GM23338 (cell line): ENCODE data around the gene SLC4A3. TPM values are rescaled to one million over a fixed set of nuclear protein-coding genes. Genes with fewer than 3 reads are reported as not detected.

ENCODE experiments used
- ATAC-seq: fragments of 200-7000 bp; cut with Tn5 transposase; 3 replicates; pipeline ENCODE4 v1.9.1; 2020
- DNase-seq: peaks from one replicate; pipeline ENCODE4 v3.0.0-alpha.2; 2015; ENCODE audit warnings: low spot score
- H2AFZ ChIP-seq: fragments of 200-600 bp; sonication (generic); 2 replicates; pipeline ENCODE4 v1.8.0; 2016; ENCODE audit warnings: antibody characterized with exemption, mild to moderate bottlenecking, moderate library complexity
- H3F3A ChIP-seq: fragments of 200-600 bp; sonication (generic); replicated peaks from 2 replicates; pipeline ENCODE4 v1.8.0; 2017; ENCODE audit warnings: antibody characterized with exemption, mixed run types, low read depth
- H3K27ac ChIP-seq: fragments of 200-600 bp; sonication (generic); 2 replicates; pipeline ENCODE4 v1.6.1; 2016; ENCODE audit warnings: low read depth
- H3K27me3 ChIP-seq: fragments of 200-600 bp; sonication (generic); 2 replicates; pipeline ENCODE4 v1.8.0; 2016; ENCODE audit warnings: mild to moderate bottlenecking, mixed run types, moderate library complexity; ENCODE audit not compliant: insufficient read depth
- H3K36me3 ChIP-seq: fragments of 200-600 bp; sonication (generic); 2 replicates; pipeline ENCODE4 v1.8.0; 2016; ENCODE audit warnings: mild to moderate bottlenecking; ENCODE audit not compliant: insufficient read depth
- H3K4me1 ChIP-seq: fragments of 200-600 bp; sonication (generic); 2 replicates; pipeline ENCODE4 v1.8.0; 2016; ENCODE audit warnings: mild to moderate bottlenecking, moderate library complexity; ENCODE audit not compliant: insufficient read depth
- H3K4me2 ChIP-seq: fragments of 200-600 bp; sonication (generic); 2 replicates; pipeline ENCODE4 v1.7.1; 2017; ENCODE audit warnings: mixed run types
- H3K4me3 ChIP-seq: fragments of 200-600 bp; sonication (generic); 2 replicates; pipeline ENCODE4 v1.6.1; 2016; ENCODE audit warnings: mixed run types
- H3K79me2 ChIP-seq: fragments of 200-600 bp; sonication (generic); replicated peaks from 2 replicates; pipeline ENCODE4 v1.8.0; 2017; ENCODE audit warnings: mild to moderate bottlenecking; ENCODE audit not compliant: insufficient read depth
- H3K9me2 ChIP-seq: fragments of 200-600 bp; sonication (generic); 2 replicates; pipeline ENCODE4 v1.8.0; 2017; ENCODE audit not compliant: insufficient read depth
- H4K20me1 ChIP-seq: fragments of 200-600 bp; sonication (generic); replicated peaks from 2 replicates; pipeline ENCODE4 v1.8.0; 2017; ENCODE audit warnings: mild to moderate bottlenecking; ENCODE audit not compliant: insufficient read depth
- H3K27ac Mint-ChIP-seq: 2 replicates; pipeline ENCODE4 v1.8.0; 2020; ENCODE audit warnings: inconsistent platforms, mild to moderate bottlenecking, moderate library complexity, mixed read lengths
- H3K27me3 Mint-ChIP-seq: 3 replicates; pipeline ENCODE4 v1.8.0; 2022; ENCODE audit warnings: low read depth, mild to moderate bottlenecking, moderate library complexity, mixed read lengths, inconsistent platforms; ENCODE audit not compliant: insufficient read depth, poor library complexity
- H3K36me3 Mint-ChIP-seq: 3 replicates; pipeline ENCODE4 v1.8.0; 2021; ENCODE audit warnings: low read depth, mild to moderate bottlenecking, inconsistent platforms, moderate library complexity, mixed read lengths
- H3K4me1 Mint-ChIP-seq: 3 replicates; pipeline ENCODE4 v1.8.0; 2020; ENCODE audit warnings: mild to moderate bottlenecking, inconsistent platforms, mixed read lengths
- H3K4me3 Mint-ChIP-seq: 3 replicates; pipeline ENCODE4 v1.8.0; 2021; ENCODE audit warnings: moderate library complexity, mild to moderate bottlenecking, inconsistent platforms, mixed read lengths
- H3K9me3 Mint-ChIP-seq: 3 replicates; pipeline ENCODE4 v1.8.0; 2020; ENCODE audit warnings: moderate library complexity, mild to moderate bottlenecking, inconsistent platforms, mixed read lengths
- CREB1 ChIP-seq: fragments of 250-450 bp; sonication (Bioruptor Pico); IDR thresholded peaks from 2 replicates; pipeline ENCODE4 v1.5.0; 2020; ENCODE audit warnings: low read depth, mild to moderate bottlenecking, moderate library complexity
- EZH2 ChIP-seq: fragments of 200-600 bp; sonication (generic); IDR thresholded peaks from one replicate; pipeline ENCODE4 v1.8.0; 2017; ENCODE audit warnings: antibody characterized with exemption, mild to moderate bottlenecking, low read depth; ENCODE audit not compliant: unreplicated experiment
- EZH2phosphoT487 ChIP-seq: fragments of 200-600 bp; sonication (generic); IDR thresholded peaks from one replicate; pipeline ENCODE4 v1.8.1; 2018; ENCODE audit warnings: antibody characterized with exemption; ENCODE audit not compliant: unreplicated experiment
- JUNB ChIP-seq: IDR thresholded peaks from one replicate; pipeline ENCODE4 v1.6.1; 2016; ENCODE audit warnings: antibody characterized with exemption; ENCODE audit not compliant: unreplicated experiment
- NANOG ChIP-seq: IDR thresholded peaks from 2 replicates; pipeline ENCODE4 v1.6.1; 2016; ENCODE audit warnings: antibody characterized with exemption, borderline replicate concordance
- POLR2AphosphoS5 ChIP-seq: IDR thresholded peaks from 2 replicates; pipeline ENCODE4 v1.6.1; 2016; ENCODE audit warnings: antibody characterized with exemption, low read depth
- STAT1 ChIP-seq: IDR thresholded peaks from one replicate; pipeline ENCODE4 v1.6.1; 2016; ENCODE audit warnings: antibody characterized with exemption; ENCODE audit not compliant: unreplicated experiment
- ZNF114 ChIP-seq: fragments of 250-450 bp; sonication (Bioruptor Pico); IDR thresholded peaks from 2 replicates; pipeline ENCODE4 v1.5.0; 2020; ENCODE audit warnings: mild to moderate bottlenecking, moderate library complexity
- ZNF331 ChIP-seq: fragments of 250-450 bp; sonication (Bioruptor Pico); IDR thresholded peaks from 2 replicates; pipeline ENCODE4 v1.5.0; 2020; ENCODE audit warnings: low read depth, mild to moderate bottlenecking, moderate library complexity
- polyA plus RNA-seq: library from polyadenylated mRNA; unstranded; fragments of >200 nt; fragmentation: Nextera tagmentation; extraction: Ambion mirVana; gene quantifications from 2 replicates; pipeline ENCODE4 v1.2.1, GENCODE V29; 2016
- total RNA-seq: library from RNA; depleted of rRNA; stranded (reverse); fragments of >200 nt; shearing (Covaris generic); gene quantifications from 2 replicates; pipeline ENCODE4 v1.2.3, GENCODE V29; 2014
- TF ChIP-seq, protein P1 (sequence below): IDR thresholded peaks from 2 replicates; pipeline ENCODE4 v1.6.1; 2016; ENCODE audit warnings: antibody characterized with exemption
- TF ChIP-seq, protein P2 (sequence below): fragments of 250-450 bp; sonication (Bioruptor Pico); IDR thresholded peaks from 2 replicates; pipeline ENCODE4 v1.5.0; 2020; ENCODE audit warnings: mild to moderate bottlenecking, moderate library complexity
- TF ChIP-seq, protein P3 (sequence below): IDR thresholded peaks from one replicate; pipeline ENCODE4 v1.6.1; 2018; ENCODE audit warnings: antibody characterized with exemption; ENCODE audit not compliant: unreplicated experiment
- TF ChIP-seq, protein P4 (sequence below), 2 experiments: fragments of 200-600 bp in 1 of 2; sonication (generic) in 1 of 2; conservative IDR thresholded peaks; 2 replicates each; pipeline versions ENCODE4 v1.5.1 to v1.6.1; 2016 to 2017; ENCODE audit warnings: antibody characterized with exemption in 2 of 2, low read depth in 2 of 2, mild to moderate bottlenecking in 2 of 2, moderate library complexity in 1 of 2

The SLC4A3 gene
- total and polyA plus RNA-seq, 2 experiments from 2014 or later: 3.6 to 6.8 TPM

- TF ChIP-seq EZH2 (no peak), EZH2phosphoT487 (no peak), ZNF331 (no peak), JUNB (no peak), POLR2AphosphoS5 (no peak), CREB1 (CRISPR knock-in tag) (no peak), STAT1 (no peak), NANOG (no peak), ZNF114 (CRISPR knock-in tag) (no peak)
- TF ChIP-seq, protein P1, sequence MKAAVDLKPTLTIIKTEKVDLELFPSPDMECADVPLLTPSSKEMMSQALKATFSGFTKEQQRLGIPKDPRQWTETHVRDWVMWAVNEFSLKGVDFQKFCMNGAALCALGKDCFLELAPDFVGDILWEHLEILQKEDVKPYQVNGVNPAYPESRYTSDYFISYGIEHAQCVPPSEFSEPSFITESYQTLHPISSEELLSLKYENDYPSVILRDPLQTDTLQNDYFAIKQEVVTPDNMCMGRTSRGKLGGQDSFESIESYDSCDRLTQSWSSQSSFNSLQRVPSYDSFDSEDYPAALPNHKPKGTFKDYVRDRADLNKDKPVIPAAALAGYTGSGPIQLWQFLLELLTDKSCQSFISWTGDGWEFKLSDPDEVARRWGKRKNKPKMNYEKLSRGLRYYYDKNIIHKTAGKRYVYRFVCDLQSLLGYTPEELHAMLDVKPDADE: no peak
- TF ChIP-seq, protein P2, sequence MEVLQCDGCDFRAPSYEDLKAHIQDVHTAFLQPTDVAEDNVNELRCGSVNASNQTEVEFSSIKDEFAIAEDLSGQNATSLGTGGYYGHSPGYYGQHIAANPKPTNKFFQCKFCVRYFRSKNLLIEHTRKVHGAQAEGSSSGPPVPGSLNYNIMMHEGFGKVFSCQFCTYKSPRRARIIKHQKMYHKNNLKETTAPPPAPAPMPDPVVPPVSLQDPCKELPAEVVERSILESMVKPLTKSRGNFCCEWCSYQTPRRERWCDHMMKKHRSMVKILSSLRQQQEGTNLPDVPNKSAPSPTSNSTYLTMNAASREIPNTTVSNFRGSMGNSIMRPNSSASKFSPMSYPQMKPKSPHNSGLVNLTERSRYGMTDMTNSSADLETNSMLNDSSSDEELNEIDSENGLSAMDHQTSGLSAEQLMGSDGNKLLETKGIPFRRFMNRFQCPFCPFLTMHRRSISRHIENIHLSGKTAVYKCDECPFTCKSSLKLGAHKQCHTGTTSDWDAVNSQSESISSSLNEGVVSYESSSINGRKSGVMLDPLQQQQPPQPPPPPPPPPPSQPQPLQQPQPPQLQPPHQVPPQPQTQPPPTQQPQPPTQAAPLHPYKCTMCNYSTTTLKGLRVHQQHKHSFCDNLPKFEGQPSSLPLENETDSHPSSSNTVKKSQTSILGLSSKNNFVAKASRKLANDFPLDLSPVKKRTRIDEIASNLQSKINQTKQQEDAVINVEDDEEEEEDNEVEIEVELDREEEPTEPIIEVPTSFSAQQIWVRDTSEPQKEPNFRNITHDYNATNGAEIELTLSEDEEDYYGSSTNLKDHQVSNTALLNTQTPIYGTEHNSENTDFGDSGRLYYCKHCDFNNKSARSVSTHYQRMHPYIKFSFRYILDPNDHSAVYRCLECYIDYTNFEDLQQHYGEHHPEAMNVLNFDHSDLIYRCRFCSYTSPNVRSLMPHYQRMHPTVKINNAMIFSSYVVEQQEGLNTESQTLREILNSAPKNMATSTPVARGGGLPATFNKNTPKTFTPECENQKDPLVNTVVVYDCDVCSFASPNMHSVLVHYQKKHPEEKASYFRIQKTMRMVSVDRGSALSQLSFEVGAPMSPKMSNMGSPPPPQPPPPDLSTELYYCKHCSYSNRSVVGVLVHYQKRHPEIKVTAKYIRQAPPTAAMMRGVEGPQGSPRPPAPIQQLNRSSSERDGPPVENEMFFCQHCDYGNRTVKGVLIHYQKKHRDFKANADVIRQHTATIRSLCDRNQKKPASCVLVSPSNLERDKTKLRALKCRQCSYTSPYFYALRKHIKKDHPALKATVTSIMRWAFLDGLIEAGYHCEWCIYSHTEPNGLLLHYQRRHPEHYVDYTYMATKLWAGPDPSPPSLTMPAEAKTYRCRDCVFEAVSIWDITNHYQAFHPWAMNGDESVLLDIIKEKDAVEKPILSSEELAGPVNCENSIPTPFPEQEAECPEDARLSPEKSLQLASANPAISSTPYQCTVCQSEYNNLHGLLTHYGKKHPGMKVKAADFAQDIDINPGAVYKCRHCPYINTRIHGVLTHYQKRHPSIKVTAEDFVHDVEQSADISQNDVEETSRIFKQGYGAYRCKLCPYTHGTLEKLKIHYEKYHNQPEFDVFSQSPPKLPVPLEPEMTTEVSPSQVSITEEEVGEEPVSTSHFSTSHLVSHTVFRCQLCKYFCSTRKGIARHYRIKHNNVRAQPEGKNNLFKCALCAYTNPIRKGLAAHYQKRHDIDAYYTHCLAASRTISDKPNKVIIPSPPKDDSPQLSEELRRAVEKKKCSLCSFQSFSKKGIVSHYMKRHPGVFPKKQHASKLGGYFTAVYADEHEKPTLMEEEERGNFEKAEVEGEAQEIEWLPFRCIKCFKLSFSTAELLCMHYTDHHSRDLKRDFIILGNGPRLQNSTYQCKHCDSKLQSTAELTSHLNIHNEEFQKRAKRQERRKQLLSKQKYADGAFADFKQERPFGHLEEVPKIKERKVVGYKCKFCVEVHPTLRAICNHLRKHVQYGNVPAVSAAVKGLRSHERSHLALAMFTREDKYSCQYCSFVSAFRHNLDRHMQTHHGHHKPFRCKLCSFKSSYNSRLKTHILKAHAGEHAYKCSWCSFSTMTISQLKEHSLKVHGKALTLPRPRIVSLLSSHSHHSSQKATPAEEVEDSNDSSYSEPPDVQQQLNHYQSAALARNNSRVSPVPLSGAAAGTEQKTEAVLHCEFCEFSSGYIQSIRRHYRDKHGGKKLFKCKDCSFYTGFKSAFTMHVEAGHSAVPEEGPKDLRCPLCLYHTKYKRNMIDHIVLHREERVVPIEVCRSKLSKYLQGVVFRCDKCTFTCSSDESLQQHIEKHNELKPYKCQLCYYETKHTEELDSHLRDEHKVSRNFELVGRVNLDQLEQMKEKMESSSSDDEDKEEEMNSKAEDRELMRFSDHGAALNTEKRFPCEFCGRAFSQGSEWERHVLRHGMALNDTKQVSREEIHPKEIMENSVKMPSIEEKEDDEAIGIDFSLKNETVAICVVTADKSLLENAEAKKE (CRISPR knock-in tag): no peak
- TF ChIP-seq, protein P3, sequence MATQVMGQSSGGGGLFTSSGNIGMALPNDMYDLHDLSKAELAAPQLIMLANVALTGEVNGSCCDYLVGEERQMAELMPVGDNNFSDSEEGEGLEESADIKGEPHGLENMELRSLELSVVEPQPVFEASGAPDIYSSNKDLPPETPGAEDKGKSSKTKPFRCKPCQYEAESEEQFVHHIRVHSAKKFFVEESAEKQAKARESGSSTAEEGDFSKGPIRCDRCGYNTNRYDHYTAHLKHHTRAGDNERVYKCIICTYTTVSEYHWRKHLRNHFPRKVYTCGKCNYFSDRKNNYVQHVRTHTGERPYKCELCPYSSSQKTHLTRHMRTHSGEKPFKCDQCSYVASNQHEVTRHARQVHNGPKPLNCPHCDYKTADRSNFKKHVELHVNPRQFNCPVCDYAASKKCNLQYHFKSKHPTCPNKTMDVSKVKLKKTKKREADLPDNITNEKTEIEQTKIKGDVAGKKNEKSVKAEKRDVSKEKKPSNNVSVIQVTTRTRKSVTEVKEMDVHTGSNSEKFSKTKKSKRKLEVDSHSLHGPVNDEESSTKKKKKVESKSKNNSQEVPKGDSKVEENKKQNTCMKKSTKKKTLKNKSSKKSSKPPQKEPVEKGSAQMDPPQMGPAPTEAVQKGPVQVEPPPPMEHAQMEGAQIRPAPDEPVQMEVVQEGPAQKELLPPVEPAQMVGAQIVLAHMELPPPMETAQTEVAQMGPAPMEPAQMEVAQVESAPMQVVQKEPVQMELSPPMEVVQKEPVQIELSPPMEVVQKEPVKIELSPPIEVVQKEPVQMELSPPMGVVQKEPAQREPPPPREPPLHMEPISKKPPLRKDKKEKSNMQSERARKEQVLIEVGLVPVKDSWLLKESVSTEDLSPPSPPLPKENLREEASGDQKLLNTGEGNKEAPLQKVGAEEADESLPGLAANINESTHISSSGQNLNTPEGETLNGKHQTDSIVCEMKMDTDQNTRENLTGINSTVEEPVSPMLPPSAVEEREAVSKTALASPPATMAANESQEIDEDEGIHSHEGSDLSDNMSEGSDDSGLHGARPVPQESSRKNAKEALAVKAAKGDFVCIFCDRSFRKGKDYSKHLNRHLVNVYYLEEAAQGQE: no peak
- TF ChIP-seq, protein P4, sequence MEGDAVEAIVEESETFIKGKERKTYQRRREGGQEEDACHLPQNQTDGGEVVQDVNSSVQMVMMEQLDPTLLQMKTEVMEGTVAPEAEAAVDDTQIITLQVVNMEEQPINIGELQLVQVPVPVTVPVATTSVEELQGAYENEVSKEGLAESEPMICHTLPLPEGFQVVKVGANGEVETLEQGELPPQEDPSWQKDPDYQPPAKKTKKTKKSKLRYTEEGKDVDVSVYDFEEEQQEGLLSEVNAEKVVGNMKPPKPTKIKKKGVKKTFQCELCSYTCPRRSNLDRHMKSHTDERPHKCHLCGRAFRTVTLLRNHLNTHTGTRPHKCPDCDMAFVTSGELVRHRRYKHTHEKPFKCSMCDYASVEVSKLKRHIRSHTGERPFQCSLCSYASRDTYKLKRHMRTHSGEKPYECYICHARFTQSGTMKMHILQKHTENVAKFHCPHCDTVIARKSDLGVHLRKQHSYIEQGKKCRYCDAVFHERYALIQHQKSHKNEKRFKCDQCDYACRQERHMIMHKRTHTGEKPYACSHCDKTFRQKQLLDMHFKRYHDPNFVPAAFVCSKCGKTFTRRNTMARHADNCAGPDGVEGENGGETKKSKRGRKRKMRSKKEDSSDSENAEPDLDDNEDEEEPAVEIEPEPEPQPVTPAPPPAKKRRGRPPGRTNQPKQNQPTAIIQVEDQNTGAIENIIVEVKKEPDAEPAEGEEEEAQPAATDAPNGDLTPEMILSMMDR (conservative IDR thresholded peaks at IDR 0.05; ENCODE audit: low read depth in 2 of 2): no peak
- no peaks in the 10 kb centered on the region; the same call in 1 of the 3 replicates for H3K9me3 Mint-ChIP-seq
- H3K36me3 Mint-ChIP-seq: peaks cover 2% of the 10 kb centered on the region; the same call in 1 of the 3 replicates
- Histone ChIP-seq H3K27me3 (peaks cover 6% of the 10 kb centered on the region; the same call in 1 of the 2 replicates), H3K4me2 (no peak overlapping the region), H3K27ac (no peak overlapping the region), H3F3A (0 out of 2 replicates have a peak, but pooled peaks cover 5% of the 10 kb centered on the region), H3K79me2 (no peaks in the 10 kb centered on the region), H3K4me1 (peaks cover 4% of the 10 kb centered on the region), H4K20me1 (no peaks in the 10 kb centered on the region), H2AFZ (no peak overlapping the region), H3K4me3 (no peak overlapping the region), H3K9me2 (no peaks in the 10 kb centered on the region), H3K36me3 (no peaks in the 10 kb centered on the region)
- no peak for DNase-seq
- no peak for ATAC-seq
- no peak overlapping the region; the same call in 2 of the 3 replicates for H3K4me3 Mint-ChIP-seq
- H3K27me3 Mint-ChIP-seq: peaks cover 16% of the 10 kb centered on the region
- peaks cover 10% of the 10 kb centered on the region; the same call in 1 of the 3 replicates for H3K4me1 Mint-ChIP-seq
- peak overlapping the region; percentile 56; the same call in 1 of the 2 replicates for H3K27ac Mint-ChIP-seq
These were observed 2.7 kb downstream of the SLC4A3 start for GRCh38 chr2:219629976-219630695.
